Brain microvascular endothelial cell (primary cell): ENCODE results near the gene ALOX15B.

Experiments used
- DNase-seq: peaks from one replicate; pipeline ENCODE4 v3.0.0-alpha.2; 2020
- H3K27ac ChIP-seq: fragments of 250-450 bp; sonication (Bioruptor Pico); 2 replicates; pipeline ENCODE4 v1.5.1; 2020; ENCODE audit warnings: mild to moderate bottlenecking, moderate library complexity
- H3K27me3 ChIP-seq: fragments of 250-450 bp; sonication (Bioruptor Pico); replicated peaks from 2 replicates; pipeline ENCODE4 v1.5.1; 2020; ENCODE audit warnings: mild to moderate bottlenecking
- H3K36me3 ChIP-seq: fragments of 250-450 bp; sonication (Bioruptor Pico); replicated peaks from 2 replicates; pipeline ENCODE4 v1.5.1; 2020; ENCODE audit warnings: mild to moderate bottlenecking
- H3K4me3 ChIP-seq: 2 replicates; pipeline ENCODE4 v1.5.1; 2011; ENCODE audit warnings: low read depth, mild to moderate bottlenecking, control low read depth, low read length, moderate library complexity
- in situ Hi-C: cut with HindIII; loops from 2 replicates; pipeline ENCODE4 v1.10.0; 2017; ENCODE audit warnings: low sequenced_read_pairs, low pct_ligation_motif_present
- TF ChIP-seq, protein P1 (sequence below): IDR thresholded peaks from 2 replicates; pipeline ENCODE4 v1.5.1; 2011; ENCODE audit warnings: low read depth, mild to moderate bottlenecking, moderate library complexity, low read length, control low read depth, inconsistent platforms; ENCODE audit errors: missing control alignments

ALOX15B gene

DNA sequence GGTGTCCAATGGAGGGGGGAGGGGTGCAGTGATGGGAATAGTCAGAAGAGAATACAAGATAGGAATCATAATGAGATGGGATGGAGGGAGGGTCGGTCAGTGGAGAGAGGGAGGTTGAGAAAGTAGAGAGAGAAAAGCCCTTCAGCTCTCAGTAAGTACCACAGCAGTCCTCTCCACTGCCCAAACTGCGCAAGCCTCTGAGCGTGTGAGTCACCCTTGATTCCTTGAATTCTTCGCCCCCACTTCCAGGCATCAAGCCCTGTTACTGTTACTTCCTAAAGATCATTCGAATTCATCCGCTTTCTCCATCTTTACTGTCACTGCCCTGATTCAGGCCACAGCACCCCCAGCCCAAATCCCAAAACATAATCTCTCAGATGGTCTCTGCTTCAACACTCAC is 34.0 kb upstream of the ALOX15B start:
- H3K36me3 ChIP-seq, result no peaks in the 10 kb centered on the region
- TF ChIP-seq, protein P1, sequence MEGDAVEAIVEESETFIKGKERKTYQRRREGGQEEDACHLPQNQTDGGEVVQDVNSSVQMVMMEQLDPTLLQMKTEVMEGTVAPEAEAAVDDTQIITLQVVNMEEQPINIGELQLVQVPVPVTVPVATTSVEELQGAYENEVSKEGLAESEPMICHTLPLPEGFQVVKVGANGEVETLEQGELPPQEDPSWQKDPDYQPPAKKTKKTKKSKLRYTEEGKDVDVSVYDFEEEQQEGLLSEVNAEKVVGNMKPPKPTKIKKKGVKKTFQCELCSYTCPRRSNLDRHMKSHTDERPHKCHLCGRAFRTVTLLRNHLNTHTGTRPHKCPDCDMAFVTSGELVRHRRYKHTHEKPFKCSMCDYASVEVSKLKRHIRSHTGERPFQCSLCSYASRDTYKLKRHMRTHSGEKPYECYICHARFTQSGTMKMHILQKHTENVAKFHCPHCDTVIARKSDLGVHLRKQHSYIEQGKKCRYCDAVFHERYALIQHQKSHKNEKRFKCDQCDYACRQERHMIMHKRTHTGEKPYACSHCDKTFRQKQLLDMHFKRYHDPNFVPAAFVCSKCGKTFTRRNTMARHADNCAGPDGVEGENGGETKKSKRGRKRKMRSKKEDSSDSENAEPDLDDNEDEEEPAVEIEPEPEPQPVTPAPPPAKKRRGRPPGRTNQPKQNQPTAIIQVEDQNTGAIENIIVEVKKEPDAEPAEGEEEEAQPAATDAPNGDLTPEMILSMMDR, result no peak
- no peak overlapping the region for H3K4me3 ChIP-seq
- DNase-seq, result peak; percentile 58
- no peak overlapping the region for H3K27ac ChIP-seq
- in situ Hi-C loops, result no loop called here
- H3K27me3 ChIP-seq, result peaks cover 27% of the 10 kb centered on the region

DNA sequence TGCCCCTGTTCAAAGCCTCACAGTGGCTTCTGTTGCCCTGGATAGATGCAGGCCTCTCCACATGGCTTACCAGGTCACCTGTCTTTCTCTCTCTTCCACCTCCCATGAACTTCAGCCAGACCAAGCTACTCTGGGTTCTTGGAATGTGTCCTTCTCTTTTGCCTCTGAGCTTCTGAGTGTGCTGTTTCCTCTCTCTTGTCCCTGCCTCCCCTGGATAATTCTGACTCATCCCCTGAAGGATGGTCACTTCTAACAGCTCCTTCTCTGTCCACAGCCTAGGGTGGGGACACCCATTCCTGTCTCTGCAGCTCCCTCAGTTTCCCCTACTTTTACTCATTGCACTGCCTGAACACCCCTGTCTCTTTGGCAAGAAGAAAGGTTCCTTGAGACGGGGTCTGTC is 33.5 kb upstream of the ALOX15B start:
- Histone ChIP-seq H3K27ac (no peak overlapping the region), H3K36me3 (no peaks in the 10 kb centered on the region), H3K27me3 (peaks cover 27% of the 10 kb centered on the region), H3K4me3 (no peak overlapping the region)
- in situ Hi-C loops, result no loop called here
- TF ChIP-seq, protein P1, result no peak
- no peak for DNase-seq

GRCh38 chr17:8005967-8006730 is 32.7 kb upstream of the ALOX15B start:
- no peaks in the 10 kb centered on the region for H3K36me3 ChIP-seq
- no peak overlapping the region for H3K27ac ChIP-seq
- in situ Hi-C loops, result no loop called here
- no peak overlapping the region for H3K4me3 ChIP-seq
- H3K27me3 ChIP-seq, result peaks cover 26% of the 10 kb centered on the region
- DNase-seq, result no peak
- TF ChIP-seq, protein P1, result no peak

GRCh38 chr17:8006836-8007680 is 31.8 kb upstream of the ALOX15B start:
- Histone ChIP-seq H3K27ac (no peak overlapping the region), H3K27me3 (peaks cover 21% of the 10 kb centered on the region), H3K36me3 (no peaks in the 10 kb centered on the region), H3K4me3 (no peak overlapping the region)
- in situ Hi-C loops, result no loop called here
- DNase-seq, result no peak
- TF ChIP-seq, protein P1, result no peak

- Histone ChIP-seq H3K27ac (no peak overlapping the region), H3K4me3 (no peak overlapping the region), H3K27me3 (peaks cover 13% of the 10 kb centered on the region), H3K36me3 (no peaks in the 10 kb centered on the region)
- TF ChIP-seq, protein P1, result no peak
- DNase-seq, result no peak
- in situ Hi-C loops, result no loop called here
Measured at GRCh38 chr17:8007836-8008235, 31.0 kb upstream of the ALOX15B start.
